ENCODE measurements around the gene KLK6.

DNA sequence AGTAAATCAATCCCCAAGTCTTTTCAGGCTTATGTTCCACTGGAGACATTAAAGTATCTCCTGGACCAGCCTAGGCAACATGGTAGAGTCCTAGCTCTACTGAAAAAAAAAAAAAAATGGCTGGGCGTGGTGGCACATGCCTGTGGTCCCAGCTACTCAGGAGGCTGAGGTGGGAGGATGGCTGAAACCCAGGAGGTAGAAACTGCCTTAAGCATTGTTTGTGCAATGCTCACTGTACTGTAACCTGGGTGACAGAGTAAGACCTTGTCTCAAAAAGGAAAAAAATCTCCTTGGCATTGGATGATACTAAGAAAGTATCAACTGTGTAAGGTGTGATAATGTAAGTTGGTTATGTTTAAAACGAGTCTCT, 23.3 kb upstream of the KLK6 start:
- TF ChIP-seq, protein P1, sequence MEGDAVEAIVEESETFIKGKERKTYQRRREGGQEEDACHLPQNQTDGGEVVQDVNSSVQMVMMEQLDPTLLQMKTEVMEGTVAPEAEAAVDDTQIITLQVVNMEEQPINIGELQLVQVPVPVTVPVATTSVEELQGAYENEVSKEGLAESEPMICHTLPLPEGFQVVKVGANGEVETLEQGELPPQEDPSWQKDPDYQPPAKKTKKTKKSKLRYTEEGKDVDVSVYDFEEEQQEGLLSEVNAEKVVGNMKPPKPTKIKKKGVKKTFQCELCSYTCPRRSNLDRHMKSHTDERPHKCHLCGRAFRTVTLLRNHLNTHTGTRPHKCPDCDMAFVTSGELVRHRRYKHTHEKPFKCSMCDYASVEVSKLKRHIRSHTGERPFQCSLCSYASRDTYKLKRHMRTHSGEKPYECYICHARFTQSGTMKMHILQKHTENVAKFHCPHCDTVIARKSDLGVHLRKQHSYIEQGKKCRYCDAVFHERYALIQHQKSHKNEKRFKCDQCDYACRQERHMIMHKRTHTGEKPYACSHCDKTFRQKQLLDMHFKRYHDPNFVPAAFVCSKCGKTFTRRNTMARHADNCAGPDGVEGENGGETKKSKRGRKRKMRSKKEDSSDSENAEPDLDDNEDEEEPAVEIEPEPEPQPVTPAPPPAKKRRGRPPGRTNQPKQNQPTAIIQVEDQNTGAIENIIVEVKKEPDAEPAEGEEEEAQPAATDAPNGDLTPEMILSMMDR (IDR thresholded peaks at IDR 0.05), result no peak
- TF ChIP-seq POLR2AphosphoS5 (IDR thresholded peaks at IDR 0.05; ENCODE audit: insufficient read depth in 1 of 2, low read depth in 1 of 2) (no peak), POLR2A (IDR thresholded peaks at IDR 0.05) (no peak)
